HepG2 (cell line): ENCODE data around the gene SNX21. TPM values are rescaled to one million over a fixed set of nuclear protein-coding genes. Genes with fewer than 3 reads are reported as not detected.
A peak's percentile ranks its signal among the peaks of the same experiment; 100 is the strongest.

Experiments
- AKAP8 ChIP-seq: sonication (generic); formaldehyde crosslinking; IDR thresholded peaks from 2 replicates; pipeline ENCODE4 v1.5.1; 2020; ENCODE audit warnings: mild to moderate bottlenecking, missing genetic modification reagents
- ARHGAP35 ChIP-seq: sonication (generic); formaldehyde crosslinking; IDR thresholded peaks from 2 replicates; pipeline ENCODE4 v1.9.0; 2022; ENCODE audit warnings: mild to moderate bottlenecking, inconsistent platforms, moderate library complexity, missing genetic modification reagents, borderline replicate concordance
- GZF1 ChIP-seq: sonication (generic); formaldehyde crosslinking; IDR thresholded peaks from 2 replicates; pipeline ENCODE4 v1.5.1; 2020; ENCODE audit warnings: mild to moderate bottlenecking, missing genetic modification reagents
- NFIC ChIP-seq: IDR thresholded peaks from 2 replicates; pipeline ENCODE4 v1.6.1; 2012; ENCODE audit warnings: mild to moderate bottlenecking, low read length, inconsistent platforms
- NFYB ChIP-seq: sonication (generic); formaldehyde crosslinking; IDR thresholded peaks from 2 replicates; pipeline ENCODE4 v1.4.0; 2020; ENCODE audit warnings: missing genetic modification reagents
- PITX1 ChIP-seq: sonication (generic); formaldehyde crosslinking; IDR thresholded peaks from 2 replicates; pipeline ENCODE4 v1.5.1; 2020; ENCODE audit warnings: mild to moderate bottlenecking, missing genetic modification reagents
- RFXAP ChIP-seq: sonication (generic); formaldehyde crosslinking; IDR thresholded peaks from 2 replicates; pipeline ENCODE4 v1.4.0; 2020; ENCODE audit warnings: missing genetic modification reagents, borderline replicate concordance
- SRF ChIP-seq: IDR thresholded peaks from 2 replicates; pipeline ENCODE4 v1.6.1; 2011; ENCODE audit warnings: mild to moderate bottlenecking, low read depth, low read length, moderate library complexity
- SRY ChIP-seq: sonication (generic); formaldehyde crosslinking; IDR thresholded peaks from 2 replicates; pipeline ENCODE4 v1.8.0; 2022; ENCODE audit warnings: mild to moderate bottlenecking, missing genetic modification reagents
- STAT5B ChIP-seq: sonication (generic); formaldehyde crosslinking; IDR thresholded peaks from 2 replicates; pipeline ENCODE4 v1.4.0; 2020; ENCODE audit warnings: missing genetic modification reagents
- XBP1 ChIP-seq: sonication (generic); formaldehyde crosslinking; IDR thresholded peaks from 2 replicates; pipeline ENCODE4 v1.5.0; 2020; ENCODE audit warnings: missing genetic modification reagents
- ZNF136 ChIP-seq: sonication (generic); formaldehyde crosslinking; IDR thresholded peaks from 2 replicates; pipeline ENCODE4 v1.8.1; 2022; ENCODE audit warnings: low read depth, mild to moderate bottlenecking, moderate library complexity, missing genetic modification reagents
- ZNF317 ChIP-seq: sonication (generic); formaldehyde crosslinking; IDR thresholded peaks from 2 replicates; pipeline ENCODE4 v1.5.0; 2020; ENCODE audit warnings: mild to moderate bottlenecking, missing genetic modification reagents
- ZNF367 ChIP-seq: sonication (generic); formaldehyde crosslinking; IDR thresholded peaks from 2 replicates; pipeline ENCODE4 v1.4.0; 2020; ENCODE audit warnings: missing genetic modification reagents, borderline replicate concordance
- ZNF775 ChIP-seq: sonication (generic); formaldehyde crosslinking; IDR thresholded peaks from 2 replicates; pipeline ENCODE4 v1.4.0; 2020; ENCODE audit warnings: missing genetic modification reagents, mild to moderate bottlenecking, moderate library complexity, borderline replicate concordance
- ZNF777 ChIP-seq: sonication (generic); formaldehyde crosslinking; IDR thresholded peaks from 2 replicates; pipeline ENCODE4 v1.4.0; 2020; ENCODE audit warnings: missing genetic modification reagents
- polyA plus RNA-seq, 8 experiments: library from polyadenylated mRNA; depleted of rRNA in 3 of 8; stranded (reverse) in 7 of 8; unstranded in 1 of 8; fragments of >200 nt; fragmentation: Illumina TruSeq in 4 of 8; extraction: Trizol in 4 of 8; gene quantifications; 2 replicates each; pipeline versions ENCODE4 v1.2.1 to v1.2.3, GENCODE V29; 2011 to 2016; ENCODE audit warnings: low read depth in 4 of 8, missing spikeins in 1 of 8, mixed read lengths in 1 of 8; ENCODE audit not compliant: insufficient read depth in 1 of 8
- total RNA-seq, 5 experiments: library from RNA; depleted of rRNA; stranded (reverse); fragments of >200 nt; fragmentation: Illumina TruSeq; extraction: Trizol; gene quantifications; 2 replicates each; pipeline ENCODE4 v1.2.3, GENCODE V29; 2016; ENCODE audit warnings: low read depth in 1 of 5
- TF ChIP-seq, protein P1 (sequence below): conservative IDR thresholded peaks from 2 replicates; pipeline ENCODE4 v1.6.1; 2018; ENCODE audit warnings: missing genetic modification reagents
- TF ChIP-seq, protein P2 (sequence below): sonication (generic); formaldehyde crosslinking; IDR thresholded peaks from 2 replicates; pipeline ENCODE4 v1.4.0; 2020; ENCODE audit warnings: missing genetic modification reagents
- TF ChIP-seq, protein P3 (sequence below): sonication (generic); formaldehyde crosslinking; IDR thresholded peaks from 2 replicates; pipeline ENCODE4 v1.4.0; 2020; ENCODE audit warnings: missing genetic modification reagents

SNX21 gene
- total and polyA plus RNA-seq, 2 of the 13 experiments (the other 11 are each of a cell fraction or from before 2014, with no cell fraction given) = 7.7 to 12.8 TPM

DNA sequence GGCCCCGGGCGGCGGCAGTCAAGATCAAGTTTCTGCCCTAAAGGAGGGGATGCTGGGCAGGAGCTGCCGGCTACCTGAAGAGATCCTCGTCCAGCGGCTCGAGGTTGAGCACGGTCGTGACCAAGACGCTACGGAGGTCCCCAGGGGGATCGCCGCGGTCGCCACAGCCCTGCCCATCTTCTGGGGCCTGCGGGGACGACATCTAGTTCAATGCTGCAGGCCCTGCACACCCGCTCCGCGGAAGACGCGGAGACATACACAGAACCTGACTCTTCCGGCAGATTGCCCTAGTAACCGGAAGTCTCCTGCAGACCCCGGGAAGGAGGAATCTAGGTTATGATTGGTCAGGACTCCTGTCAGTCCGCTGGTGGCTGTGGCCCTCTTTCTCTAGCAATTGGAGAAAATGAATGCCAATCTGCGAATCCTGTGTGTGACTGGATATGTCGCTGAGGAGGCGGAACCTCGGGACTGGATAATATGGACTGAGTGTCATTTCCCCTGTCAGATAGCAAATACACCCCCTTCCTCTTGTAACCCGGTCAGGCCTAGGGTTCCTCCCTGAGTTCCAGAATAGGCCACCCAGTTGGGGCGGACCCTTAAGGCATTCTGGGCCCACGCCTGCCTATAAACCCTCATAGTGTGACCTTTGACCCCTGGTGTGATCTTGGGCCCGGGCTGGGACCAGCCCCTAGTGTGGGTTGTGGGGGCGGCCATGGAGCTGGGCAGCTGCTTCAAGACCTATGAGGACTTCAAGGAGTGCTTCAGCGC, 23.7 kb downstream of the SNX21 start, which contains the start of the genes ACOT8 and ZSWIM3 (continued):
- TF ChIP-seq ZNF136 (CRISPR knock-in tag) = 0 out of 2 replicates have a peak, but pooled peaks have one; percentile 77
- TF ChIP-seq ARHGAP35 (CRISPR knock-in tag) = no peak
- peak; percentile 82 for TF ChIP-seq AKAP8 (CRISPR knock-in tag)
- 0 out of 2 replicates have a peak, but pooled peaks have one; percentile 65 for TF ChIP-seq XBP1 (CRISPR knock-in tag)
- peak; percentile 63; the same call in 1 of the 2 replicates for TF ChIP-seq SRY (CRISPR knock-in tag)
- no peak; the same call in 1 of the 2 replicates for TF ChIP-seq ZNF317 (CRISPR knock-in tag)
- peak; percentile 65; the same call in 1 of the 2 replicates for TF ChIP-seq SRF
- TF ChIP-seq, protein P1, sequence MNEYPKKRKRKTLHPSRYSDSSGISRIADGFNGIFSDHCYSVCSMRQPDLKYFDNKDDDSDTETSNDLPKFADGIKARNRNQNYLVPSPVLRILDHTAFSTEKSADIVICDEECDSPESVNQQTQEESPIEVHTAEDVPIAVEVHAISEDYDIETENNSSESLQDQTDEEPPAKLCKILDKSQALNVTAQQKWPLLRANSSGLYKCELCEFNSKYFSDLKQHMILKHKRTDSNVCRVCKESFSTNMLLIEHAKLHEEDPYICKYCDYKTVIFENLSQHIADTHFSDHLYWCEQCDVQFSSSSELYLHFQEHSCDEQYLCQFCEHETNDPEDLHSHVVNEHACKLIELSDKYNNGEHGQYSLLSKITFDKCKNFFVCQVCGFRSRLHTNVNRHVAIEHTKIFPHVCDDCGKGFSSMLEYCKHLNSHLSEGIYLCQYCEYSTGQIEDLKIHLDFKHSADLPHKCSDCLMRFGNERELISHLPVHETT (CRISPR knock-in tag) = peak; percentile 71; the same call in 1 of the 2 replicates
- TF ChIP-seq NFYB (CRISPR knock-in tag) = peak; percentile 100
- no peak for TF ChIP-seq ZNF775 (CRISPR knock-in tag)
- TF ChIP-seq STAT5B (CRISPR knock-in tag) = peak; percentile 61; the same call in 1 of the 2 replicates
- TF ChIP-seq, protein P2, sequence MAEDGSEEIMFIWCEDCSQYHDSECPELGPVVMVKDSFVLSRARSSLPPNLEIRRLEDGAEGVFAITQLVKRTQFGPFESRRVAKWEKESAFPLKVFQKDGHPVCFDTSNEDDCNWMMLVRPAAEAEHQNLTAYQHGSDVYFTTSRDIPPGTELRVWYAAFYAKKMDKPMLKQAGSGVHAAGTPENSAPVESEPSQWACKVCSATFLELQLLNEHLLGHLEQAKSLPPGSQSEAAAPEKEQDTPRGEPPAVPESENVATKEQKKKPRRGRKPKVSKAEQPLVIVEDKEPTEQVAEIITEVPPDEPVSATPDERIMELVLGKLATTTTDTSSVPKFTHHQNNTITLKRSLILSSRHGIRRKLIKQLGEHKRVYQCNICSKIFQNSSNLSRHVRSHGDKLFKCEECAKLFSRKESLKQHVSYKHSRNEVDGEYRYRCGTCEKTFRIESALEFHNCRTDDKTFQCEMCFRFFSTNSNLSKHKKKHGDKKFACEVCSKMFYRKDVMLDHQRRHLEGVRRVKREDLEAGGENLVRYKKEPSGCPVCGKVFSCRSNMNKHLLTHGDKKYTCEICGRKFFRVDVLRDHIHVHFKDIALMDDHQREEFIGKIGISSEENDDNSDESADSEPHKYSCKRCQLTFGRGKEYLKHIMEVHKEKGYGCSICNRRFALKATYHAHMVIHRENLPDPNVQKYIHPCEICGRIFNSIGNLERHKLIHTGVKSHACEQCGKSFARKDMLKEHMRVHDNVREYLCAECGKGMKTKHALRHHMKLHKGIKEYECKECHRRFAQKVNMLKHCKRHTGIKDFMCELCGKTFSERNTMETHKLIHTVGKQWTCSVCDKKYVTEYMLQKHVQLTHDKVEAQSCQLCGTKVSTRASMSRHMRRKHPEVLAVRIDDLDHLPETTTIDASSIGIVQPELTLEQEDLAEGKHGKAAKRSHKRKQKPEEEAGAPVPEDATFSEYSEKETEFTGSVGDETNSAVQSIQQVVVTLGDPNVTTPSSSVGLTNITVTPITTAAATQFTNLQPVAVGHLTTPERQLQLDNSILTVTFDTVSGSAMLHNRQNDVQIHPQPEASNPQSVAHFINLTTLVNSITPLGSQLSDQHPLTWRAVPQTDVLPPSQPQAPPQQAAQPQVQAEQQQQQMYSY (CRISPR knock-in tag) = peak; percentile 77; the same call in 1 of the 2 replicates
- TF ChIP-seq PITX1 (CRISPR knock-in tag) = peak; percentile 45; the same call in 1 of the 2 replicates
- TF ChIP-seq ZNF367 (CRISPR knock-in tag) = 0 out of 2 replicates have a peak, but pooled peaks have one; percentile 22
- TF ChIP-seq NFIC = peak; percentile 37; the same call in 1 of the 2 replicates
- TF ChIP-seq, protein P3, sequence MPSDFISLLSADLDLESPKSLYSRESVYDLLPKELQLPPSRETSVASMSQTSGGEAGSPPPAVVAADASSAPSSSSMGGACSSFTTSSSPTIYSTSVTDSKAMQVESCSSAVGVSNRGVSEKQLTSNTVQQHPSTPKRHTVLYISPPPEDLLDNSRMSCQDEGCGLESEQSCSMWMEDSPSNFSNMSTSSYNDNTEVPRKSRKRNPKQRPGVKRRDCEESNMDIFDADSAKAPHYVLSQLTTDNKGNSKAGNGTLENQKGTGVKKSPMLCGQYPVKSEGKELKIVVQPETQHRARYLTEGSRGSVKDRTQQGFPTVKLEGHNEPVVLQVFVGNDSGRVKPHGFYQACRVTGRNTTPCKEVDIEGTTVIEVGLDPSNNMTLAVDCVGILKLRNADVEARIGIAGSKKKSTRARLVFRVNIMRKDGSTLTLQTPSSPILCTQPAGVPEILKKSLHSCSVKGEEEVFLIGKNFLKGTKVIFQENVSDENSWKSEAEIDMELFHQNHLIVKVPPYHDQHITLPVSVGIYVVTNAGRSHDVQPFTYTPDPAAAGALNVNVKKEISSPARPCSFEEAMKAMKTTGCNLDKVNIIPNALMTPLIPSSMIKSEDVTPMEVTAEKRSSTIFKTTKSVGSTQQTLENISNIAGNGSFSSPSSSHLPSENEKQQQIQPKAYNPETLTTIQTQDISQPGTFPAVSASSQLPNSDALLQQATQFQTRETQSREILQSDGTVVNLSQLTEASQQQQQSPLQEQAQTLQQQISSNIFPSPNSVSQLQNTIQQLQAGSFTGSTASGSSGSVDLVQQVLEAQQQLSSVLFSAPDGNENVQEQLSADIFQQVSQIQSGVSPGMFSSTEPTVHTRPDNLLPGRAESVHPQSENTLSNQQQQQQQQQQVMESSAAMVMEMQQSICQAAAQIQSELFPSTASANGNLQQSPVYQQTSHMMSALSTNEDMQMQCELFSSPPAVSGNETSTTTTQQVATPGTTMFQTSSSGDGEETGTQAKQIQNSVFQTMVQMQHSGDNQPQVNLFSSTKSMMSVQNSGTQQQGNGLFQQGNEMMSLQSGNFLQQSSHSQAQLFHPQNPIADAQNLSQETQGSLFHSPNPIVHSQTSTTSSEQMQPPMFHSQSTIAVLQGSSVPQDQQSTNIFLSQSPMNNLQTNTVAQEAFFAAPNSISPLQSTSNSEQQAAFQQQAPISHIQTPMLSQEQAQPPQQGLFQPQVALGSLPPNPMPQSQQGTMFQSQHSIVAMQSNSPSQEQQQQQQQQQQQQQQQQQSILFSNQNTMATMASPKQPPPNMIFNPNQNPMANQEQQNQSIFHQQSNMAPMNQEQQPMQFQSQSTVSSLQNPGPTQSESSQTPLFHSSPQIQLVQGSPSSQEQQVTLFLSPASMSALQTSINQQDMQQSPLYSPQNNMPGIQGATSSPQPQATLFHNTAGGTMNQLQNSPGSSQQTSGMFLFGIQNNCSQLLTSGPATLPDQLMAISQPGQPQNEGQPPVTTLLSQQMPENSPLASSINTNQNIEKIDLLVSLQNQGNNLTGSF (CRISPR knock-in tag) = peak; percentile 78; the same call in 1 of the 2 replicates
- no peak for TF ChIP-seq RFXAP (CRISPR knock-in tag)
- TF ChIP-seq GZF1 (CRISPR knock-in tag) = no peak
- 0 out of 2 replicates have a peak, but pooled peaks have one; percentile 4 for TF ChIP-seq ZNF777 (CRISPR knock-in tag)
